ENCODE data around the gene MAPK11. TPM values are rescaled to one million over a fixed set of nuclear protein-coding genes. Genes with fewer than 3 reads are reported as not detected.

MAPK11 gene
- total RNA-seq, 4 donors from 2014 or later: 1.6 to 6.4 (median 2.7) TPM

GRCh38 chr22:50226875-50227165 is 43.4 kb downstream of the MAPK11 start:
- Histone ChIP-seq H3K4me1 (no peaks in the 10 kb centered on the region), H3K4me3 (no peak overlapping the region), H3K27me3 (no peaks in the 10 kb centered on the region), H3K36me3 (peaks cover 0 to 20% (median 8%) of the 10 kb centered on the region in 4 donors), H3K9me3 (no peaks in the 10 kb centered on the region), H3K27ac (no peak overlapping the region)
- intact Hi-C loops (cut with DNase I; ENCODE audit: low total_unique reads): no loop called here
- in situ Hi-C loops (cut with MboI; ENCODE audit: low pct_ligation_motif_present in 1 of 4, low pct_unique_long_range_greater_than_20kb in 1 of 4, low sequenced_read_pairs in 3 of 4): no loop called here
- 94% methylated on average over 12 of the region's 18 CpGs; no CpG with 5 or more reads in 1 of the 2 donors for WGBS, 2 donors (ENCODE audit: low coverage in 1 of 2)
- DNase-seq: no peak
- TF ChIP-seq EP300 (IDR thresholded peaks at IDR 0.05; ENCODE audit: low read depth) (no peak), POLR2A (IDR thresholded peaks at IDR 0.05) (no peak), POLR2AphosphoS5 (IDR thresholded peaks at IDR 0.05) (no peak), CTCF (IDR thresholded peaks at IDR 0.05) (no peak)

- in situ Hi-C loops (cut with MboI; ENCODE audit: low pct_ligation_motif_present in 1 of 4, low pct_unique_long_range_greater_than_20kb in 1 of 4, low sequenced_read_pairs in 3 of 4): no loop called here
- peaks cover 0 to 23% (median 10%) of the 10 kb centered on the region in 4 donors for H3K36me3 ChIP-seq
- DNase-seq: no peak
These were observed 43.9 kb downstream of the MAPK11 start for GRCh38 chr22:50226063-50226874.

GRCh38 chr22:50225200-50225969 is 44.8 kb downstream of the MAPK11 start:
- no peak for DNase-seq
- Histone ChIP-seq H3K4me3 (no peak overlapping the region), H3K27me3 (no peaks in the 10 kb centered on the region), H3K9me3 (no peaks in the 10 kb centered on the region), H3K27ac (no peak overlapping the region), H3K36me3 (peaks cover 0 to 30% (median 11%) of the 10 kb centered on the region in 4 donors), H3K4me1 (no peaks in the 10 kb centered on the region)
- WGBS, 2 donors (ENCODE audit: low coverage in 1 of 2): 83% methylated on average over 24 of the region's 24 CpGs; no CpG with 5 or more reads in 1 of the 2 donors
- TF ChIP-seq EP300 (IDR thresholded peaks at IDR 0.05; ENCODE audit: low read depth) (no peak), POLR2A (IDR thresholded peaks at IDR 0.05) (no peak), CTCF (IDR thresholded peaks at IDR 0.05) (no peak), POLR2AphosphoS5 (IDR thresholded peaks at IDR 0.05) (no peak)
- in situ Hi-C loops (cut with MboI; ENCODE audit: low pct_ligation_motif_present in 1 of 4, low pct_unique_long_range_greater_than_20kb in 1 of 4, low sequenced_read_pairs in 3 of 4) (no loop called here), intact Hi-C loops (cut with DNase I; ENCODE audit: low total_unique reads) (no loop called here)

More at GRCh38 chr22:50226063-50226874, 43.9 kb downstream of the MAPK11 start:
- intact Hi-C loops (cut with DNase I; ENCODE audit: low total_unique reads): no loop called here
- H3K27ac ChIP-seq: no peak overlapping the region
- H3K27me3 ChIP-seq: no peaks in the 10 kb centered on the region
- no peaks in the 10 kb centered on the region for H3K9me3 ChIP-seq
- no peaks in the 10 kb centered on the region for H3K4me1 ChIP-seq
- TF ChIP-seq EP300 (IDR thresholded peaks at IDR 0.05; ENCODE audit: low read depth) (no peak), POLR2A (IDR thresholded peaks at IDR 0.05) (no peak), POLR2AphosphoS5 (IDR thresholded peaks at IDR 0.05) (no peak), CTCF (IDR thresholded peaks at IDR 0.05) (no peak)
- WGBS, 2 donors (ENCODE audit: low coverage in 1 of 2): 80 to 86% methylated on average over 3 to 22 of the region's 31 CpGs
- no peak overlapping the region for H3K4me3 ChIP-seq

- DNase-seq: no peak
- WGBS, 2 donors (ENCODE audit: low coverage in 1 of 2): 92 to 97% methylated on average over 5 to 16 of the region's 16 CpGs
- Histone ChIP-seq H3K36me3 (peaks cover 0 to 30% (median 11%) of the 10 kb centered on the region in 4 donors), H3K27me3 (no peaks in the 10 kb centered on the region), H3K4me3 (no peak overlapping the region), H3K27ac (no peak overlapping the region), H3K4me1 (peaks cover 0 to 8% (median 2%) of the 10 kb centered on the region in 4 donors), H3K9me3 (no peaks in the 10 kb centered on the region)
- intact Hi-C loops (cut with DNase I; ENCODE audit: low total_unique reads) (no loop called here), in situ Hi-C loops (cut with MboI; ENCODE audit: low pct_ligation_motif_present in 1 of 4, low pct_unique_long_range_greater_than_20kb in 1 of 4, low sequenced_read_pairs in 3 of 4) (no loop called here)
- no peak for TF ChIP-seq CTCF (IDR thresholded peaks at IDR 0.05)
- no peak for TF ChIP-seq EP300 (IDR thresholded peaks at IDR 0.05; ENCODE audit: low read depth)
- no peak for TF ChIP-seq POLR2AphosphoS5 (IDR thresholded peaks at IDR 0.05)
- no peak for TF ChIP-seq POLR2A (IDR thresholded peaks at IDR 0.05)
These were observed 46.1 kb downstream of the MAPK11 start for GRCh38 chr22:50224071-50224470.

Data from transverse colon (tissue), 4 donors.